ENCODE data around the gene ATP10A. TPM values are rescaled to one million over a fixed set of nuclear protein-coding genes. Genes with fewer than 3 reads are reported as not detected.

ATP10A gene
- total RNA-seq, 1 experiment from 2014 or later = 2.1 TPM

- TF ChIP-seq ZNF121 (CRISPR knock-in tag; IDR thresholded peaks at IDR 0.05) (no peak), MLX (CRISPR knock-in tag; IDR thresholded peaks at IDR 0.05) (no peak), ARID4B (CRISPR knock-in tag; IDR thresholded peaks at IDR 0.05; ENCODE audit: borderline replicate concordance) (no peak), ERG (CRISPR knock-in tag; IDR thresholded peaks at IDR 0.05) (no peak), ZBTB21 (CRISPR knock-in tag; IDR thresholded peaks at IDR 0.05; ENCODE audit: borderline replicate concordance) (no peak)
Measured at GRCh38 chr15:25703726-25704125, 159.4 kb downstream of the ATP10A start (continued).

GRCh38 chr15:25701721-25702465 lies 161.2 kb downstream of the ATP10A start:
- no peak for TF ChIP-seq ZNF317 (CRISPR knock-in tag; IDR thresholded peaks at IDR 0.05; ENCODE audit: borderline replicate concordance, low read depth)
- no peak for TF ChIP-seq GABPB1 (CRISPR knock-in tag; IDR thresholded peaks at IDR 0.05)
- no peak for TF ChIP-seq SMAD4 (CRISPR knock-in tag; IDR thresholded peaks at IDR 0.05)
- TF ChIP-seq ETV6 (CRISPR knock-in tag; IDR thresholded peaks at IDR 0.05) = no peak
- TF ChIP-seq ZBTB43 (CRISPR knock-in tag; IDR thresholded peaks at IDR 0.05) = no peak
- TF ChIP-seq ZNF512 (CRISPR knock-in tag; IDR thresholded peaks at IDR 0.05; ENCODE audit: borderline replicate concordance) = no peak
- TF ChIP-seq RORB (CRISPR knock-in tag; IDR thresholded peaks at IDR 0.05) = no peak
- TF ChIP-seq MYBL2 (CRISPR knock-in tag; IDR thresholded peaks at IDR 0.05) = no peak
- no peak for TF ChIP-seq CREB1 (CRISPR knock-in tag; IDR thresholded peaks at IDR 0.05)
- no peak for TF ChIP-seq RELA (CRISPR knock-in tag; IDR thresholded peaks at IDR 0.05; ENCODE audit: borderline replicate concordance)
- TF ChIP-seq GRHL2 (CRISPR knock-in tag; IDR thresholded peaks at IDR 0.05; ENCODE audit: insufficient replicate concordance, severe bottlenecking) = no peak
- no peak for TF ChIP-seq PRDM15 (CRISPR knock-in tag; IDR thresholded peaks at IDR 0.05)
- CTCF ChIA-PET = interaction anchor here (1.3 kb wide), 1 partner anchor 8 kb away, joined by 6 read pairs; no protein-coding TSS in a partner anchor
- ATAC-seq (no peak), DNase-seq (ENCODE audit: low spot score) (no peak)
- H3K9me3 Mint-ChIP-seq = no peaks in the 10 kb centered on the region
- no peak overlapping the region for H3K27ac Mint-ChIP-seq
- POLR2A ChIA-PET = no interaction called here
- H3K4me3 Mint-ChIP-seq = no peak overlapping the region
- no peaks in the 10 kb centered on the region for H3K27me3 Mint-ChIP-seq (ENCODE audit: low read depth)
- peaks cover 5% of the 10 kb centered on the region for H3K4me1 Mint-ChIP-seq
- no peaks in the 10 kb centered on the region for H3K36me3 Mint-ChIP-seq

All from WTC11 (cell line).